Sigmoid colon (tissue), 7 donors: ENCODE data around the gene ZP2. TPM values are rescaled to one million over a fixed set of nuclear protein-coding genes. Genes with fewer than 3 reads are reported as not detected.
"Not testable (repeated sequence)": the region's sequence is repeated elsewhere in the genome, so short reads cannot be mapped to it uniquely, and the experiment has no call there.

Experiments used
- DNase-seq: peaks from one replicate; pipeline ENCODE4 v3.0.0-alpha.2; 2019
- H3K27ac ChIP-seq, 4 donors: fragments of 200-600 bp; sonication (generic); one replicate each; pipeline ENCODE4 v1.5.1; 2016 to 2019; ENCODE audit warnings: mild to moderate bottlenecking in 1 of 4
- H3K27me3 ChIP-seq, 3 donors: fragments of 200-600 bp; sonication (generic); one replicate each; pipeline ENCODE4 v1.5.1; 2019; ENCODE audit warnings: mild to moderate bottlenecking in 1 of 3
- H3K36me3 ChIP-seq, 4 donors: fragments of 200-600 bp; sonication (generic); one replicate each; pipeline ENCODE4 v1.5.1; 2016 to 2019
- H3K4me1 ChIP-seq, 4 donors: fragments of 200-600 bp; sonication (generic); one replicate each; pipeline ENCODE4 v1.5.1; 2017 to 2019
- H3K4me3 ChIP-seq, 4 donors: fragments of 200-600 bp; sonication (generic); one replicate each; pipeline ENCODE4 v1.5.1; 2017 to 2019; ENCODE audit warnings: mild to moderate bottlenecking in 2 of 4, moderate library complexity in 1 of 4
- H3K9me3 ChIP-seq, 4 donors: fragments of 200-600 bp in 3 of 4; sonication (generic) in 3 of 4; one replicate each; pipeline versions ENCODE4 v1.5.1 to v1.6.1; 2013 to 2019
- EP300 ChIP-seq, 4 donors: sonication (generic); formaldehyde crosslinking; IDR thresholded peaks; one replicate each; pipeline ENCODE4 v1.6.1; 2017; ENCODE audit warnings: antibody characterized with exemption in 4 of 4
- POLR2A ChIP-seq, 2 donors: fragments of 450-650 bp; IDR thresholded peaks; one replicate each; pipeline ENCODE4 v1.6.1; 2016; ENCODE audit warnings: antibody characterized with exemption in 2 of 2, mild to moderate bottlenecking in 2 of 2, moderate library complexity in 2 of 2
- POLR2AphosphoS5 ChIP-seq, 4 donors: sonication (generic); formaldehyde crosslinking; IDR thresholded peaks; one replicate each; pipeline ENCODE4 v1.6.1; 2017; ENCODE audit warnings: antibody characterized with exemption in 4 of 4
- WGBS, 2 donors: extraction: QIAGEN DNeasy Blood & Tissue Kit; methylation state at CpG; one replicate each; pipeline ENCODE4 v1.1.7; 2013; 5-methylcytosine and 5-hydroxymethylcytosine counted together
- intact Hi-C: fragments of 100-400 bp; cut with DNase I; formaldehyde crosslinking; loops from one replicate; pipeline ENCODE4 v1.15.1; 2023
- polyA plus RNA-seq, 3 donors: library from polyadenylated mRNA; stranded (reverse); fragments of 200-250 nt; gene quantifications; one replicate each; pipeline ENCODE4 v1.2.3, GENCODE V29; 2013
- total RNA-seq, 4 donors: library from RNA; depleted of rRNA; stranded (reverse); fragments of >200 nt; gene quantifications; one replicate each; pipeline ENCODE4 v1.1.0, GENCODE V29; 2016
- TF ChIP-seq, protein P1 (sequence below), 4 experiments: fragments of 450-650 bp in 3 of 4; fragments of 200-600 bp in 1 of 4; IDR thresholded peaks; one replicate each; pipeline ENCODE4 v1.5.1; 2016 to 2019; ENCODE audit warnings: antibody characterized with exemption in 4 of 4, mild to moderate bottlenecking in 3 of 4, moderate library complexity in 2 of 4
- donor health status: healthy with polysubstance abuse.
- donor health status: Bipolar disorder and iron deficiency.
- donor health status: healthy.

Gene ZP2
- total and polyA plus RNA-seq, 7 donors: 0.03 TPM; not detected in 6

- WGBS, 2 donors: 88 to 93% methylated on average over 3 of the region's 3 CpGs
- Histone ChIP-seq H3K27me3 (no peaks in the 10 kb centered on the region), H3K4me3 (no peak overlapping the region), H3K4me1 (no peaks in the 10 kb centered on the region), H3K27ac (no peak overlapping the region), H3K36me3 (peaks cover 20 to 86% (median 44%) of the 10 kb centered on the region in 4 donors), H3K9me3 (no peaks in the 10 kb centered on the region)
- intact Hi-C loops: no loop called here
- no peak for TF ChIP-seq POLR2AphosphoS5 (IDR thresholded peaks at IDR 0.05)
- no peak for TF ChIP-seq POLR2A (IDR thresholded peaks at IDR 0.05)
- TF ChIP-seq, protein P1, sequence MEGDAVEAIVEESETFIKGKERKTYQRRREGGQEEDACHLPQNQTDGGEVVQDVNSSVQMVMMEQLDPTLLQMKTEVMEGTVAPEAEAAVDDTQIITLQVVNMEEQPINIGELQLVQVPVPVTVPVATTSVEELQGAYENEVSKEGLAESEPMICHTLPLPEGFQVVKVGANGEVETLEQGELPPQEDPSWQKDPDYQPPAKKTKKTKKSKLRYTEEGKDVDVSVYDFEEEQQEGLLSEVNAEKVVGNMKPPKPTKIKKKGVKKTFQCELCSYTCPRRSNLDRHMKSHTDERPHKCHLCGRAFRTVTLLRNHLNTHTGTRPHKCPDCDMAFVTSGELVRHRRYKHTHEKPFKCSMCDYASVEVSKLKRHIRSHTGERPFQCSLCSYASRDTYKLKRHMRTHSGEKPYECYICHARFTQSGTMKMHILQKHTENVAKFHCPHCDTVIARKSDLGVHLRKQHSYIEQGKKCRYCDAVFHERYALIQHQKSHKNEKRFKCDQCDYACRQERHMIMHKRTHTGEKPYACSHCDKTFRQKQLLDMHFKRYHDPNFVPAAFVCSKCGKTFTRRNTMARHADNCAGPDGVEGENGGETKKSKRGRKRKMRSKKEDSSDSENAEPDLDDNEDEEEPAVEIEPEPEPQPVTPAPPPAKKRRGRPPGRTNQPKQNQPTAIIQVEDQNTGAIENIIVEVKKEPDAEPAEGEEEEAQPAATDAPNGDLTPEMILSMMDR (IDR thresholded peaks at IDR 0.05): no peak
- TF ChIP-seq EP300 (IDR thresholded peaks at IDR 0.05): no peak
- DNase-seq: no peak
These were observed 38.7 kb downstream of the ZP2 start for GRCh38 chr16:21172650-21173049.

- H3K4me1 ChIP-seq, H3K27ac ChIP-seq, H3K4me3 ChIP-seq, DNase-seq, H3K9me3 ChIP-seq, H3K27me3 ChIP-seq, intact Hi-C loops: not testable (repeated sequence)
- peaks cover 17 to 83% (median 45%) of the 10 kb centered on the region in 4 donors for H3K36me3 ChIP-seq
- WGBS, 2 donors: 92 to 95% methylated on average over 8 of the region's 8 CpGs
These were observed 41.3 kb downstream of the ZP2 start for GRCh38 chr16:21170116-21170515.

- peaks cover 12 to 82% (median 42%) of the 10 kb centered on the region in 4 donors for H3K36me3 ChIP-seq
- no peaks in the 10 kb centered on the region for H3K27me3 ChIP-seq
- TF ChIP-seq, protein P1 (IDR thresholded peaks at IDR 0.05): no peak
- TF ChIP-seq POLR2AphosphoS5 (IDR thresholded peaks at IDR 0.05): no peak
- TF ChIP-seq EP300 (IDR thresholded peaks at IDR 0.05): no peak
- no peak for TF ChIP-seq POLR2A (IDR thresholded peaks at IDR 0.05)
- H3K27ac ChIP-seq: no peak overlapping the region
- WGBS, 2 donors: 94 to 96% methylated on average over 5 of the region's 5 CpGs
- intact Hi-C loops: no loop called here
- peaks cover 0 to 7% (median 5%) of the 10 kb centered on the region in 4 donors for H3K4me1 ChIP-seq
- no peak overlapping the region for H3K4me3 ChIP-seq
- DNase-seq: no peak
- H3K9me3 ChIP-seq: no peaks in the 10 kb centered on the region
These were observed 42.0 kb downstream of the ZP2 start for GRCh38 chr16:21169249-21169981.

- WGBS, 2 donors: 98% methylated on average over 12 of the region's 12 CpGs
- no peak overlapping the region for H3K4me3 ChIP-seq
- no peaks in the 10 kb centered on the region for H3K27me3 ChIP-seq
- intact Hi-C loops: no loop called here
- H3K27ac ChIP-seq: no peak overlapping the region
- TF ChIP-seq EP300 (IDR thresholded peaks at IDR 0.05) (no peak), POLR2A (IDR thresholded peaks at IDR 0.05) (no peak), POLR2AphosphoS5 (IDR thresholded peaks at IDR 0.05) (no peak)
- TF ChIP-seq, protein P1 (IDR thresholded peaks at IDR 0.05): no peak
- peaks cover 12 to 76% (median 37%) of the 10 kb centered on the region in 4 donors for H3K36me3 ChIP-seq
- no peak for DNase-seq
- no peaks in the 10 kb centered on the region for H3K9me3 ChIP-seq
- peaks cover 0 to 19% (median 18%) of the 10 kb centered on the region in 4 donors for H3K4me1 ChIP-seq
These were observed 43.3 kb downstream of the ZP2 start for GRCh38 chr16:21167929-21168602.

GRCh38 chr16:21167360-21167759 is 44.0 kb downstream of the ZP2 start:
- Histone ChIP-seq H3K27me3 (no peaks in the 10 kb centered on the region), H3K36me3 (peaks cover 12 to 69% (median 34%) of the 10 kb centered on the region in 4 donors), H3K4me1 (peaks cover 0 to 26% (median 25%) of the 10 kb centered on the region in 4 donors), H3K27ac (peak overlapping the region in 1 of 4 donors; percentile 23), H3K9me3 (no peaks in the 10 kb centered on the region), H3K4me3 (no peak overlapping the region)
- 93% methylated on average over 9 of the region's 9 CpGs for WGBS, 2 donors
- intact Hi-C loops: no loop called here
- TF ChIP-seq, protein P1 (IDR thresholded peaks at IDR 0.05): no peak
- TF ChIP-seq POLR2A (IDR thresholded peaks at IDR 0.05) (no peak), POLR2AphosphoS5 (IDR thresholded peaks at IDR 0.05) (no peak), EP300 (IDR thresholded peaks at IDR 0.05) (no peak)
- no peak for DNase-seq
